ENCODE results near the gene FHAD1. TPM values are rescaled to one million over a fixed set of nuclear protein-coding genes. Genes with fewer than 3 reads are reported as not detected.

FHAD1 gene
- total RNA-seq, 4 donors from 2014 or later, result 0.54 to 1.9 (median 0.75) TPM

- WGBS, 2 donors, result 87 to 90% methylated on average over 11 to 16 of the region's 16 CpGs
- no peaks in the 10 kb centered on the region for H3K27me3 ChIP-seq
- intact Hi-C loops (cut with DNase I), result no loop called here
- TF ChIP-seq POLR2A (IDR thresholded peaks at IDR 0.05) (no peak), CTCF (IDR thresholded peaks at IDR 0.05) (no peak)
- DNase-seq, result no peak
- no peaks in the 10 kb centered on the region for H3K36me3 ChIP-seq
- peak overlapping the region in 2 of 3 donors; percentile 67 to 88 for H3K27ac ChIP-seq
- peaks cover 50 to 77% of the 10 kb centered on the region in 2 donors for H3K4me1 ChIP-seq
- no peaks in the 10 kb centered on the region for H3K9me3 ChIP-seq
- no peak overlapping the region for H3K4me3 ChIP-seq (replicated peaks in 1 of 3)
These were observed 165.3 kb downstream of the FHAD1 start for GRCh38 chr1:15412175-15412800.

- peak; percentile 58 to 78 for DNase-seq
- Histone ChIP-seq H3K36me3 (no peaks in the 10 kb centered on the region), H3K27ac (peak overlapping the region; percentile 40 to 88 (median 67)), H3K4me3 (replicated peaks in 1 of 3) (no peak overlapping the region), H3K4me1 (peaks cover 44 to 75% of the 10 kb centered on the region in 2 donors), H3K9me3 (no peaks in the 10 kb centered on the region), H3K27me3 (no peaks in the 10 kb centered on the region)
- 23 to 45% methylated on average over 5 to 9 of the region's 11 CpGs for WGBS, 2 donors
- no peak for TF ChIP-seq CTCF (IDR thresholded peaks at IDR 0.05)
- TF ChIP-seq POLR2A (IDR thresholded peaks at IDR 0.05), result no peak
- intact Hi-C loops (cut with DNase I), result no loop called here
These were observed 165.8 kb downstream of the FHAD1 start for GRCh38 chr1:15412843-15413242.

GRCh38 chr1:15413563-15414444 lies 166.8 kb downstream of the FHAD1 start:
- Histone ChIP-seq H3K4me1 (peaks cover 47 to 76% of the 10 kb centered on the region in 2 donors), H3K27me3 (no peaks in the 10 kb centered on the region), H3K4me3 (replicated peaks in 1 of 3) (no peak overlapping the region), H3K36me3 (no peaks in the 10 kb centered on the region), H3K27ac (peak overlapping the region in 2 of 3 donors; percentile 67 to 88), H3K9me3 (no peaks in the 10 kb centered on the region)
- 90 to 95% methylated on average over 20 of the region's 20 CpGs for WGBS, 2 donors
- no peak for TF ChIP-seq POLR2A (IDR thresholded peaks at IDR 0.05)
- no peak for TF ChIP-seq CTCF (IDR thresholded peaks at IDR 0.05)
- intact Hi-C loops (cut with DNase I), result no loop called here
- DNase-seq, result no peak

GRCh38 chr1:15414445-15414983 lies 167.5 kb downstream of the FHAD1 start:
- H3K9me3 ChIP-seq, result no peaks in the 10 kb centered on the region
- intact Hi-C loops (cut with DNase I), result no loop called here
- H3K36me3 ChIP-seq, result no peaks in the 10 kb centered on the region
- DNase-seq, result no peak
- no peak for TF ChIP-seq CTCF (IDR thresholded peaks at IDR 0.05)
- no peak for TF ChIP-seq POLR2A (IDR thresholded peaks at IDR 0.05)
- H3K4me3 ChIP-seq (replicated peaks in 1 of 3), result no peak overlapping the region
- H3K4me1 ChIP-seq, result peaks cover 47 to 78% of the 10 kb centered on the region in 2 donors
- no peaks in the 10 kb centered on the region for H3K27me3 ChIP-seq
- WGBS, 2 donors, result 92 to 97% methylated on average over 7 to 10 of the region's 10 CpGs
- H3K27ac ChIP-seq, result no peak overlapping the region

Measured in thyroid gland (tissue), 4 donors.